Ishikawa (cell line): ENCODE data around the gene ID1.

Source experiments
- CEBPB ChIP-seq: IDR thresholded peaks from 2 replicates; pipeline ENCODE4 v1.6.1; 2012
- CREB1 ChIP-seq: IDR thresholded peaks from 2 replicates; pipeline ENCODE4 v1.6.1; 2012; ENCODE audit warnings: low read depth
- EP300 ChIP-seq: IDR thresholded peaks from 2 replicates; pipeline ENCODE4 v1.6.1; 2012; ENCODE audit warnings: borderline replicate concordance
- FOXM1 ChIP-seq: IDR thresholded peaks from 2 replicates; pipeline ENCODE4 v1.6.1; 2012; ENCODE audit warnings: low read depth, borderline replicate concordance
- NFIC ChIP-seq: IDR thresholded peaks from 2 replicates; pipeline ENCODE4 v1.6.1; 2012
- RAD21 ChIP-seq: IDR thresholded peaks from 2 replicates; pipeline ENCODE4 v1.6.1; 2012; ENCODE audit warnings: low read depth
- REST ChIP-seq: IDR thresholded peaks from 2 replicates; pipeline ENCODE4 v1.6.1; 2012; ENCODE audit warnings: low read depth, mild to moderate bottlenecking
- TAF1 ChIP-seq: IDR thresholded peaks from 2 replicates; pipeline ENCODE4 v1.6.1; 2012; ENCODE audit warnings: low read depth, mild to moderate bottlenecking
- TCF12 ChIP-seq: IDR thresholded peaks from 2 replicates; pipeline ENCODE4 v1.6.1; 2012; ENCODE audit warnings: low read depth
- TEAD4 ChIP-seq: IDR thresholded peaks from 2 replicates; pipeline ENCODE4 v1.6.1; 2012
- YY1 ChIP-seq: IDR thresholded peaks from 2 replicates; pipeline ENCODE4 v1.6.1; 2012; ENCODE audit warnings: low read depth
- ZBTB7A ChIP-seq: IDR thresholded peaks from 2 replicates; pipeline ENCODE4 v1.6.1; 2012; ENCODE audit warnings: low read depth
- TF ChIP-seq, protein P1 (sequence below): IDR thresholded peaks from 2 replicates; pipeline ENCODE4 v1.6.1; 2012
- TF ChIP-seq, protein P2 (sequence below): IDR thresholded peaks from 2 replicates; pipeline ENCODE4 v1.6.1; 2012

DNA sequence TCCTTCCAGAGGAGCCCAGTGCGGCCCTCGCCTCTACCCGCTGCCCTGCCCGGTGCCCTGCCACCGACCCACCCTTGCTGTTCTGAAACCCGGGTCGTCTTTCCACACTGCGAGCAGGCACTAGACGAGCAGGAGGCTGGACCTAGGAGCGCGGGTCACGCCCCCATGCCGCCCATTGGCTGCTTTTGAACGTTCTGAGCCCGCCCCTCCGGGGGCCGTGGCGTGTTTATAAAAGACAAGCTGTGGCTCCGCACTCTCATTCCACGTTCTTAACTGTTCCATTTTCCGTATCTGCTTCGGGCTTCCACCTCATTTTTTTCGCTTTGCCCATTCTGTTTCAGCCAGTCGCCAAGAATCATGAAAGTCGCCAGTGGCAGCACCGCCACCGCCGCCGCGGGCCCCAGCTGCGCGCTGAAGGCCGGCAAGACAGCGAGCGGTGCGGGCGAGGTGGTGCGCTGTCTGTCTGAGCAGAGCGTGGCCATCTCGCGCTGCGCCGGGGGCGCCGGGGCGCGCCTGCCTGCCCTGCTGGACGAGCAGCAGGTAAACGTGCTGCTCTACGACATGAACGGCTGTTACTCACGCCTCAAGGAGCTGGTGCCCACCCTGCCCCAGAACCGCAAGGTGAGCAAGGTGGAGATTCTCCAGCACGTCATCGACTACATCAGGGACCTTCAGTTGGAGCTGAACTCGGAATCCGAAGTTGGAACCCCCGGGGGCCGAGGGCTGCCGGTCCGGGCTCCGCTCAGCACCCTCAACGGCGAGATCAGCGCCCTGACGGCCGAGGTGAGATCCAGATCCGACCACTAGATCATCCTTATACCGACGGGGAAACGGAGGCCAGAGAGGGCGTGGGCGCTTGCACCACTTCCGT lies at the start of gene ID1:
- TF ChIP-seq, protein P1, sequence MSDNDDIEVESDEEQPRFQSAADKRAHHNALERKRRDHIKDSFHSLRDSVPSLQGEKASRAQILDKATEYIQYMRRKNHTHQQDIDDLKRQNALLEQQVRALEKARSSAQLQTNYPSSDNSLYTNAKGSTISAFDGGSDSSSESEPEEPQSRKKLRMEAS, result peak; percentile 43
- TF ChIP-seq EP300 (peak; percentile 36; the same call in 1 of the 2 replicates), TEAD4 (peak; percentile 37; the same call in 1 of the 2 replicates), REST (no peak), ZBTB7A (no peak), RAD21 (peak; percentile 6; the same call in 1 of the 2 replicates), YY1 (peak; percentile 25; the same call in 1 of the 2 replicates), CEBPB (peak; percentile 31; the same call in 1 of the 2 replicates), TAF1 (peak; percentile 85), TCF12 (peak; percentile 58; the same call in 1 of the 2 replicates), NFIC (peak; percentile 34; the same call in 1 of the 2 replicates), CREB1 (no peak), FOXM1 (0 out of 2 replicates have a peak, but pooled peaks have one; percentile 29)
- TF ChIP-seq, protein P2, sequence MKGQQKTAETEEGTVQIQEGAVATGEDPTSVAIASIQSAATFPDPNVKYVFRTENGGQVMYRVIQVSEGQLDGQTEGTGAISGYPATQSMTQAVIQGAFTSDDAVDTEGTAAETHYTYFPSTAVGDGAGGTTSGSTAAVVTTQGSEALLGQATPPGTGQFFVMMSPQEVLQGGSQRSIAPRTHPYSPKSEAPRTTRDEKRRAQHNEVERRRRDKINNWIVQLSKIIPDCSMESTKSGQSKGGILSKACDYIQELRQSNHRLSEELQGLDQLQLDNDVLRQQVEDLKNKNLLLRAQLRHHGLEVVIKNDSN, result no peak
